SW 1271 (cell line): ENCODE data around the gene EIF3F.

Experiments used
- DNase-seq, 2 experiments: peaks; one replicate each; lab custom pipeline; 2025; lab: John Stamatoyannopoulos, UW

Gene EIF3F

DNA sequence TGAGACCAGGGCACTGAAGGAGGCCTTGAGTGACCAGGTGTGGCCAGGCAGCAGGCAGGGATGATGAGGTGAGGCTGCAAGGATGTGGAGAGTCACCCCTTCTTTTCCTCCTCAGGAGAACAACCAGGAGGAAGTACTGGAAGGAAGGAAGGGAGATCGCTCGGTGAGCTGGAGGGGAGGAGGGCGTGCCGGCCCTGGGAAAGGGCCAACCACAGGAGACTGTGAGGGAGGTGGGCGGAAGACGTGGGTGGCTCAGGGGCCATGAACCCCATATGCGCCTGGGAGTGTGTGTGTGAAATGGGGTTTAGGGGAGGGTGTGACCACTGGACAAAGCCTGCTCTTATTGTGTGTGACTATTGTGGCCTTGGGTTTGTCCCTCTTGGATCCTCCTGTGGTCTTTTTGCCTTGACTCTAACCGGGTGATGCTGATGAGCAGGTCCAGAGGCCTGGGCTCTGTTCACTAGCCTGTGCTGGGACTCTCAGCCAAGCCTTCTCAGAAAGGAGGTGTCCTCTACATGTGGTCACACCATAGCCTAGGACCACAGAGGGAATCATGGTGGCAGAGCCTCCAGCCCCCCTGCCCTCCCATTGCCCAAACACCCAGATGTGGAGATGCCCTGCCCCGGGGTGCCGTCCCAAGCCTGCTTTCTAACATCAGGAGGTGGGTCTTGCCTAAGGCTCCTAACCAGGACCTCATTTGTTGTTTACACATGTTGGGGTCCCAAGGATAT is 52.6 kb downstream of the EIF3F start:
- DNase-seq, result no peak

DNA sequence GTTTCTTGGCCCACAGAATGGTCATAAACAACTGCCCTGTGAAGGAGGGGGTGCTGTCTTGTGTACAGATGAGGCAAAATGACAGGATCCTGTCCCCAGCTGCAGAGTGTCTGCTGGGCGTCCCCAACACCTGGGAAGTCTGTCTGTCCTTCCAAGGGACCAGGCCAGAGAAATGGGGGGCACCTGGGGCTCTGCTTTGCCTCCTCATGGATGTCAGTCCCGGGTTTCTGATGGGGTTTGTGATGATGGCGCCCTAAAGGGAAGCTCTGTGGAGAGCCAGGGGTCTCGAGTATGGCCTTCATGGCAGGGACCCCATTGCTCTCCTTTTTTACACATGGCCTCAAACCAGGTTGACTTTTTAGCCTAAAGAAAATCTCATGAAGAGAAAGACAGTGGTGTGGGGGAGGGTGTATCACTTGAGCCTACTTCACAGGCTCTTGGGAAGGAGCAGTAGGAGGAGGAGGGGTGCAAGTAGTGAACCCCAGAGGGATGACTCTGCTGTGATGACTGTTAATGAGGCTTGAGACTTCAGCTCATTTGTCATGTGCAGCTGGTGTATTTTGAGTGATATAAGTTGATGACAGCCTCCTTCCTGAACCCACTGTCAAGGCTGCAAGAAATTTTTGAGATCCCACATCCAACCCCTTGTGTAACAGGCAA is 53.3 kb downstream of the EIF3F start:
- DNase-seq, result no peak

DNA sequence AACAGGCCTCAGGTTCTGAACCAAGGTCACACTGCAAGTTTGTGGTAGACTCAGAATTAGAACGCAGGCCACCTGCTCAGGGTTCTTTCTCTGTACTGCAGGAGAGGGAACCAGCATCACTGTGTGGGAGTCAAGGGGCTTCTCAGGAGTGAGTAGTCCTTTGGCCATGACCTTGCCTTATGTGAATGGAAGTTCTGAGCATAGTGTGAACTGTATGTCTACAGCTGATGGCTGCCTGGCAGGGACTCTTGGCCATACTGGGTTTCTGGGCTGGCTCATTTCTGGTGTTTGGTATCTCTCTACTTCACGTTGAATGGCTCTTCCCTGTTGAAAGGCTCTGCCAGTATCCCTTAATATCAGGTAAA is 53.8 kb downstream of the EIF3F start:
- no peak for DNase-seq

DNA sequence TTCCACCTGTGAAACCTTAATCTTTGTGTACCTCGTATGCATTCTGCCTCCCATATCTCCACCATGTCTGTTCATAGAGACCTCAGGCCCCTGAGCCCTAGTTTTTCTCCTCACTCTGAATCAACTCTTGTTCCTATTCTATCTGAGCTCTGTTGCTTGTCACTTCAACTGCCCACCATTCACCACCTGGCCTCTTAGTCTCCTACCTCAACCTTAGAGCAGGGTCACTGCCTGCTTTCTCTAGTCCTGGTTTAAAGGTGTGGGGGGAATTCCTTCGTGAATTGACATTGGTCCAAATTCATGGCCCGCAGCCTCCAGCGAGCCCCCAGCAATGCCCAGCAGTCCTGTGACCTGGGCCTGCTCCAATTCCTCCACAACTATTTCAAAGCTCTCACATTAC is 54.4 kb downstream of the EIF3F start:
- no peak for DNase-seq

DNA sequence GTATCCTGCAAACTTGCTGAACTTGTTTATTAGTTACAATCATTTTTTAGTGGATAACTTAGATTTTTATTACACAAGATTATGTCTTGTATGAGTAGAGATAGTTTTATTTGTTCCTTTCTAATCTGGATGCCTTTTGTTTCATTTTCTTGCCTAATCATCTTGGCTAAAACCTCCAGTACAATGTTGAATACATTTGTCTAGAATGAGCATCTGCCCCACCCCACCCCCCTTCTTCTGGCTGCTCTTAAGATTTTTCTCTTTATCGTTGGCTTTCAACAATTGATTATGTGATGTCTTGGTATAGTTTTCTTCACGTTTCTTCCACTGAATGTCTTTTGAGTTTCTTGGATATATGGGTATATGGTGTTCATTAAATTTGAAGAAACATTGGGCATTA is 56.6 kb downstream of the EIF3F start:
- DNase-seq, result no peak

DNA sequence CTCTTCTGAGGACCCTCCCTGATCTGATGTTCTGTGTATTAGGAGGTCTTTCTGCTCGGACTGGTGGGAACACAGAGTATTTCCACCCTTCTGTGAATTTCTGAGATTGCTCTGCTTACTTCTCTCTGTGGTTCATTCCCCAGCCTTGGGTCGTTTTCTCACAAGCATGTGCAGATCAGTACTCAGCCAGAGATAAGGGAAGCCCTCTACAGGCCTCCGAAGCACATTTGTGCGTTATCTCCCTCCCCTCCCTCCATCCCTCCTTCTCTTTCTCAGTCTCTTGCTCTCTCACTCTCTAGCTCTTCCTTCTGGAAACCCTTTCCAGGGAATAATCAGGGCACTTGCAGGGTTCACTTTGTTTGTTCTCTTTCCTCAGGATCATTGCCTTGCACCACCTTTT is 58.7 kb downstream of the EIF3F start:
- no peak for DNase-seq

DNA sequence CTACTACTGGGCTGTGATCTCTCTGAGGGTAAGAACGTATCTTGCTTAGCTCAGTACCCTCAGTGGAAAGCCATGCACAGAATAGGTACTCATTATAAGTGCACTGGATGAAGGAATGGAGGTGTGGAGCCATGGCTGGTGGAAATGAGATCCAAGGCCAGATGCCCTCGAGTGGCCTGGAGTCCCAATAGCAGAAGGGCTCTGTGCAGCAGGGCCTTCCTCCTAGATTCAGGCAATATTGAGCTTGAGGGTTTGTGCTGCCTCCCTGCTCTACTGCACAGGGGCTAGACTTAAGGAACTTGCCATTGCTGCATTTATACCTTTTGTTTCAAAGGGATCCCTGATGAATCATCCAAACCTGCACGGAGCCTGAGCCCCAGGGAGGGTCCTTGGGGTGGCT is 60.2 kb downstream of the EIF3F start:
- DNase-seq, result no peak

DNA sequence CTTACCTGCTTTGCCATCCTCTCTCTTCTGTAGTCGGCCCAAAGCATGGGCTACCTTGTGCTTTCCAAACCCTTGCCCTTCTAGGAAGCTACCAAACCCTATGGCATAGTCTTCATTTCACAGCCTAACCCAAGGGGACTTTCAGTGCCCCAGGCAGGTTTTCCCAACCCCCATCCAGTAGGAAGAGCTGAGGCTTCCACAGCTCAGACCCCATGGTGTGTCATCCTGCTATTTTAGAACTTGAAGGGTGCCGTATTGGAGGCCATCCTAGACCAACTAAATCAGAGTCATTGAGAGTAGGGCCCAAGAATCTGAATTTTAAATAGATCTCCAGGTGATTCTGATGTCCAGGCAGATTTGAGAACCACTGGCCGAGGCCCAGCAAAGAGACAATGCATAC is 61.9 kb downstream of the EIF3F start:
- DNase-seq, result no peak
